DMS114 treated with DMSO at 0.1 percent for 48 hours (cell line): Measurements from ENCODE around the gene RANGAP1.

Experiments
- DNase-seq: peaks from one replicate; lab custom pipeline; 2025; ENCODE audit not compliant: unreplicated experiment; lab: John Stamatoyannopoulos, UW

Gene RANGAP1

DNA sequence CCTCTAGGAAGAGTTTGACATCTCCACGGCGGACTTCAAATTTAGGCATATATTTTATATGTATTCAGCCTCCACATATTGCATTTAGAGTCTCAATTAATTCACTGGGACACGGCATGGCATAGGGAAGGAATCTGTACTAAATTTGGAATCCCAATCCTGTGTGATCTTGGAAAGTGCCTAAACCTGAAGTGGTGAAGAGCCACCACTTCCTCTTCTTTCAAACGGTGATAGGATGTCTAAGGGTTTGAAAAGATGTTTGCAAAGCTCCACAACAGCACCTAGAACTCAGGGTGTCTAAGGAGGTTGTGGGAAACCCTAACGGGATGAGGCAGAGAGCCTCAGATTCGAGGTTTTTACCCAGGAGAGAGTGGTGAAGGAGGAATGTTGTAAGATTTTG lies 81.9 kb downstream of the RANGAP1 start:
- no peak for DNase-seq

DNA sequence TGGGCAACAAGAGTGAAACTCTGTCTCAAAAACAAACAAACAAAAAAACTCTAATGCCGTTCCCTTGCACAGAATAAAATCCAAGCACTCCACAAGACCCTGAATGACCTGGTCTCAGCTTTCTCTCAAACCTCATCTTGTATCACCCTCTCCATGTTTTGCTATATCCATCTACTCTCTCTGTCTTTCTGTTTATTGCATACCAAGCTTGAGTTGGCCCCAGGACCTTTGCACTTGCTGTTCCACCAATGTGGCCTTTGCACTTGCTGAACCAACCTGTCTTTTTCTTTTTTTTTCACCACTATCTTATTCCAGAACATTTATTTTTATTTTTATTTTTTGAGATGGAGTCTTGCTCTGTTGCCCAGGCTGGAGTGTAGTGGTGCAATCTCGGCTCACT lies 82.9 kb downstream of the RANGAP1 start:
- DNase-seq, result no peak

DNA sequence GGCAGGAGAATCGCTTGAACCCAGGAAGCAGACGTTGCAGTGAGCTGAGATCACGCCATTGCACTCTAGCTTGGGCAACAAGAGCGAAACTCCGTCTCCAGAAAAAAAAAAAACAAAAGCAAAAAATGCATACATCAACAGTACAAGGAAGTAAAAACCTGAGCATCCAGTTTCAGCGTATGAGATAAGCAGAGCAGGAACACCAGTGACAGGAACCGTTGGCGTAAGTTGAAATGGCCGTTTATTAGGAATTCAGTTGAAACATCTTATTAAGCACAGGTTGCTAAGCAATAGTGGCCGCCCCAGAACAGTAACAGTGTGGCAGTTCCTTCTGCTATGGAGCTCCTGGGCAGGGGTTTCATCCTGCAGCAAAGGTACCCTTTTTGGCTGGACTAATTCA lies 84.8 kb downstream of the RANGAP1 start:
- no peak for DNase-seq

DNA sequence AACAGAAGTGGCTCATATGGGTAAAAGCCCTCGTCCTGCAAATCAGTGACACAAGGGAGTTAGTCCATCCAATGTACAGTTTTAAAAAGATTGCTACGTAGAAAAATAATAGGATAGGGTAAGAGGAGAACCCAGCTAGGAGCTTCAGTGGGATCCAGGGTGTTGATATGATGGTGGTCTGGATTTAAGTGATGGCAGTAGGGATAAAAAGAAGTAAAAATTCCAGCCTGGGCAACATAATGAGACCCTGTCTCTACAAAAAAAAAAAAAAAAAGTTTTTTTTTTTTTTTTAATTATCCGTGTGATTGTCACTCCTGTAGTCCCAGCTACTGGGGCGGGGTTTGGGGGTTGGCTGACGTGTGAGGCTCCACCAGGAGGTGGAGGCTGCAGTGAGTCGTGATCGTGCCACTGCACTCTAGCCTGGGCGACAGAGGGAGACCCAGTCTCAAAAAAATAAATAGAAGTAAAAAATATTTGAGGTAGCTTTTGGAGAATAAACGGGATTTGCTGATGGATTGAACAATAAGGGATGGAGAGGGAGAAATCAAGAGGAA lies 87.9 kb downstream of the RANGAP1 start:
- peak; percentile 48 for DNase-seq

DNA sequence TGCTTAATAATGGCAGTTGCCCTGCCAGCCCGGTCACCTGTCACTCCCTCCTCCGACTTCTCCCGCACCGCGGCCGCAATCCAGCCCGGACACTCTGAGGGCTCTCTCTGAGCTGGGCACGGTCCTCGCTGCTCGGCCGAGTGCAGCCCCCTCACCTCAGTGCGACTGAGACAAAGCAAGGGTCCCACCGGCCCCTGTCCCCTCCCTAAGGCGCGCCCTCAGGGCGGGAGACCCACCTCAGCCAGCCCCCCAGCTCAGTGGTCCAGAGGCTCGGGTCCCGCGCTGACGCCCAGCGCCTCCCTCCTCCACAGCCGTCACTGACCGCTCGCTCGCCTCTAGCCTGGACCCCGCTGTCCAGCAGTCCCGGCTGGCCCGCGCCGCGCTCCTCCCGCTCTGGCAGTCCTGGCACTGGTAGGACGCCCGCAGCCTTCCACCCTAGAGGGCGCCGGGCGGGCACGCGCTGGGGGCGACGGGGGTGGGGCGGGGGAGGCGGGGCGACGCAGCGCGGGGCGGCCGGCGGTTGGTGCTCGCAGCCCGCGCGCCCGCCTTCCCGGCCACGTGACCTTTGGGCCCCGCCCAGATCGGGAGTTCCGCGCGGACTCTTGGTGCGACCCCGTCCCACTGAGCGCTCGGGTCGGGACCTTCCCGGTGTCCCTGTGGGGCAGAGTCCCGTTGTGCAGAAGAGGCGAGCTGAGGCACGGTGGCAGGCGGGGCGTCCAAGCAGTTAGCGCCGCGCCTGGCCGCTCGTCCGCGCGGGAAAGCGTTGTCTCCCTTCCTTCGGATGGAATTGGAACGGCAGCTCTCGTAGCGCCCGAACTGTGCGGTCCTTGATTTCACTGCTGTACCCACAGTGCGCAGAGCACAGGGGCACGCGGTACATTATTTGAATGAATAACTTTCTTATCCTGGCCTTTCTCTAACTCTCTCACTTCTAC lies 88.7 kb downstream of the RANGAP1 start:
- DNase-seq, result peak; percentile 60
